Body of pancreas (tissue), 4 donors: Measurements from ENCODE around the gene ANKRD33B. TPM values are rescaled to one million over a fixed set of nuclear protein-coding genes. Genes with fewer than 3 reads are reported as not detected.

Experiments
- ATAC-seq: fragments of 150-250 bp; one replicate; pipeline ENCODE4 v1.9.1; 2016
- DNase-seq, 4 donors: peaks; one replicate each; pipeline ENCODE4 v3.0.0-alpha.2; 2019
- H3K27ac ChIP-seq, 4 donors: fragments of 200-600 bp; sonication (generic); 1 replicate in 3 of 4; 2 replicates in 1 of 4; pipeline versions ENCODE4 v1.5.1 to v1.6.1; 2016 to 2019; ENCODE audit warnings: mild to moderate bottlenecking in 1 of 4, mixed read lengths in 1 of 4, moderate library complexity in 1 of 4
- H3K27me3 ChIP-seq, 2 donors: fragments of 200-600 bp; sonication (generic); one replicate each; pipeline ENCODE4 v1.6.0; 2016; ENCODE audit warnings: mild to moderate bottlenecking in 1 of 2
- H3K36me3 ChIP-seq, 2 donors: fragments of 200-600 bp; sonication (generic); replicated peaks in 1 of 2; 2 replicates each; pipeline ENCODE4 v1.5.1; 2016; ENCODE audit warnings: low read depth in 2 of 2; ENCODE audit not compliant: insufficient read depth in 1 of 2
- H3K4me1 ChIP-seq: fragments of 200-600 bp; sonication (generic); one replicate; pipeline ENCODE4 v1.6.0; 2016
- H3K4me3 ChIP-seq, 2 donors: fragments of 200-600 bp; sonication (generic); 1 replicate in 1 of 2; 2 replicates in 1 of 2; pipeline ENCODE4 v1.5.1; 2016 to 2019
- H3K9me3 ChIP-seq, 3 donors: fragments of 200-600 bp; sonication (generic); 1 replicate in 2 of 3; 2 replicates in 1 of 3; pipeline ENCODE4 v1.5.1; 2016
- POLR2A ChIP-seq, 3 donors: fragments of 450-650 bp; IDR thresholded peaks; one replicate each; pipeline ENCODE4 v1.6.1; 2016; ENCODE audit warnings: antibody characterized with exemption in 3 of 3, mild to moderate bottlenecking in 2 of 3
- WGBS, 2 donors: methylation state at CpG; one replicate each; pipeline ENCODE4 v1.1.5; 2017; 5-methylcytosine and 5-hydroxymethylcytosine counted together
- intact Hi-C: fragments of 100-400 bp; cut with DNase I; formaldehyde crosslinking; loops from one replicate; pipeline ENCODE4 v1.15.1; 2023
- total RNA-seq, 2 donors: library from RNA; depleted of rRNA; stranded (reverse); fragments of >200 nt; gene quantifications; one replicate each; pipeline ENCODE4 v1.1.0, GENCODE V29; 2016
- TF ChIP-seq, protein P1 (sequence below), 7 experiments: fragments of 450-650 bp in 4 of 7; fragments of 200-600 bp in 3 of 7; sonication (generic) in 3 of 7; IDR thresholded peaks; one replicate each; pipeline ENCODE4 v1.5.1; 2016 to 2019; ENCODE audit warnings: antibody characterized with exemption in 7 of 7

Gene ANKRD33B
- total RNA-seq, 2 donors from 2014 or later: 2.3 to 3.9 TPM

DNA sequence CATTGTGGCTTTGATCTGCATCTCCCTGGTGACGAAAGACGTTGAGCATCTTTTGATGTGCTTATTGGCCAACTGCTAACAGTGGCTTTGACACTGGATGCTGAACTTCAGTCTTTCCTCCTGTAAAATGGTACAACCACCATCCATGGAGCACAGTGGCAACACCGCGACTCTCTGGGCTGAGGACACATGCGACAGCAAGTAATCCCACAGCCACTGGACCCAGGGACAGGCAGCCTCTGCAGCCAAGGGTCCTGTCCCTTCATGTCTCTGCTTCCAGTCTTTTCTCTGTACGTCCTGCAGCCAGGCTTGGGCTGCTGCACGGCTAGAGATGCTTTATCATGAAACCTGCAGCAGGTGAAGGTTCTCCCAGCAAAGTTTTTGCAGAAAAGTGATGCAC is 113.7 kb downstream of the ANKRD33B start:
- Histone ChIP-seq H3K9me3 (no peaks in the 10 kb centered on the region), H3K4me3 (no peak overlapping the region), H3K27me3 (no peaks in the 10 kb centered on the region), H3K36me3 (peaks cover 21 to 38% of the 10 kb centered on the region in 2 donors), H3K4me1 (no peaks in the 10 kb centered on the region), H3K27ac (no peak overlapping the region)
- TF ChIP-seq, protein P1, sequence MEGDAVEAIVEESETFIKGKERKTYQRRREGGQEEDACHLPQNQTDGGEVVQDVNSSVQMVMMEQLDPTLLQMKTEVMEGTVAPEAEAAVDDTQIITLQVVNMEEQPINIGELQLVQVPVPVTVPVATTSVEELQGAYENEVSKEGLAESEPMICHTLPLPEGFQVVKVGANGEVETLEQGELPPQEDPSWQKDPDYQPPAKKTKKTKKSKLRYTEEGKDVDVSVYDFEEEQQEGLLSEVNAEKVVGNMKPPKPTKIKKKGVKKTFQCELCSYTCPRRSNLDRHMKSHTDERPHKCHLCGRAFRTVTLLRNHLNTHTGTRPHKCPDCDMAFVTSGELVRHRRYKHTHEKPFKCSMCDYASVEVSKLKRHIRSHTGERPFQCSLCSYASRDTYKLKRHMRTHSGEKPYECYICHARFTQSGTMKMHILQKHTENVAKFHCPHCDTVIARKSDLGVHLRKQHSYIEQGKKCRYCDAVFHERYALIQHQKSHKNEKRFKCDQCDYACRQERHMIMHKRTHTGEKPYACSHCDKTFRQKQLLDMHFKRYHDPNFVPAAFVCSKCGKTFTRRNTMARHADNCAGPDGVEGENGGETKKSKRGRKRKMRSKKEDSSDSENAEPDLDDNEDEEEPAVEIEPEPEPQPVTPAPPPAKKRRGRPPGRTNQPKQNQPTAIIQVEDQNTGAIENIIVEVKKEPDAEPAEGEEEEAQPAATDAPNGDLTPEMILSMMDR (IDR thresholded peaks at IDR 0.05): no peak
- TF ChIP-seq POLR2A (IDR thresholded peaks at IDR 0.05): no peak
- ATAC-seq: no peak
- no peak for DNase-seq
- 89 to 98% methylated on average over 7 of the region's 7 CpGs for WGBS, 2 donors
- intact Hi-C loops: no loop called here

DNA sequence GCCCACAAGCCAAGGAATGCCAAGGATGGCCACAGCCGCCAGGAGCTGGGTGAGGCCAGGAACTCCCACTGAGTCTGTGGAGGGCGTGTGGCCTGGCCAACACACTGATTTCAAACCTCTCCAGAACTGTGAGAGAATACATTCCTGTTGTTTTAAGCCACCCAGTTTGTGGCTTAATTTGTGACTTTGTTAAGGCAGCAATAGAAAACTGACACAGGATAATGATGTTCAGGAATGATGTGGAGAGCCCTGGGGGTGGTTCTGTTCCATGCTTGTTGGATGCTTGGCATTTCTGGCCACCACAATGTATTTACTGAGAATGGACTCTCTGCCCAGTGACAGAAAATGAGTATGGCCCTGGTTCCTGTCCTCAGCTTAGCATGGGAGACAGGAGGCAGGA is 114.4 kb downstream of the ANKRD33B start:
- H3K4me1 ChIP-seq: no peaks in the 10 kb centered on the region
- no peak overlapping the region for H3K27ac ChIP-seq
- H3K36me3 ChIP-seq: peaks cover 29 to 42% of the 10 kb centered on the region in 2 donors
- TF ChIP-seq, protein P1 (IDR thresholded peaks at IDR 0.05): no peak
- TF ChIP-seq POLR2A (IDR thresholded peaks at IDR 0.05): no peak
- ATAC-seq (no peak), DNase-seq (no peak)
- H3K4me3 ChIP-seq: no peak overlapping the region
- no peaks in the 10 kb centered on the region for H3K9me3 ChIP-seq
- WGBS, 2 donors: 98 to 100% methylated on average over 1 to 2 of the region's 2 CpGs
- intact Hi-C loops: no loop called here
- no peaks in the 10 kb centered on the region for H3K27me3 ChIP-seq

DNA sequence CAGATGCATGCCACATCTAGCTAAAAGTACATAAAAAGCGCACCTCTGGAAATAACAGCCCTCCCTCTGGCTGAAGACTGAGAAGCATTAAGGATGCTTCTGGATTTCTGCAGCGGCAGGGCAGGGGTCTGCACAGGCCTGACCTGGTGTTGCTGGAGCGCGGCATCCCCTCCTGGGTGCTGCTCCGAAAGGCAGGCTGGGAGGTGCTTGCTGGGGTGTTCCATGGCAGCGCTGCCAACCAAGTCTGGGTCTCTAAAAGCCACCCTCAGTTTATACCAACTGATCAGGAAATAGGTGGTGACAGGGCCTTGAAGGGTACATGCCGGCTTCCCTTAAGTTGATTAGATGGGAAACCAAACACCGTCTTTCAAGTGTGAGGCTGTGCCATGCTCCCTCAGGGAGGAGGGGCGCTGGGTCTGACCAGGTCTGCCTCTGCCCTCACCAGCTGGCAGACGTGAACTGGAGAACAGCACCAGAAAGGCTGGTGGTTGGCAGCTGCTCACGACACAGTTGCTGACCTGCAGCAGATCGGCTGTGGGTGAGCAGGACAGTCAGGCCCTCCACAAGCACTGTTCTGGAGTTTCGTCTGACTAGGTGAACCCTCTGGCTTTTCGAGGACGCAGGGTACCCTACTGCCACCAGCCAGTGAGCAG is 115.6 kb downstream of the ANKRD33B start:
- Histone ChIP-seq H3K4me3 (no peak overlapping the region), H3K27ac (no peak overlapping the region), H3K27me3 (no peaks in the 10 kb centered on the region), H3K36me3 (peaks cover 31 to 42% of the 10 kb centered on the region in 2 donors), H3K9me3 (no peaks in the 10 kb centered on the region), H3K4me1 (no peaks in the 10 kb centered on the region)
- no peak for ATAC-seq
- TF ChIP-seq, protein P1 (IDR thresholded peaks at IDR 0.05): no peak
- no peak for TF ChIP-seq POLR2A (IDR thresholded peaks at IDR 0.05)
- 90 to 94% methylated on average over 5 to 15 of the region's 15 CpGs for WGBS, 2 donors
- DNase-seq: no peak
- intact Hi-C loops: no loop called here

DNA sequence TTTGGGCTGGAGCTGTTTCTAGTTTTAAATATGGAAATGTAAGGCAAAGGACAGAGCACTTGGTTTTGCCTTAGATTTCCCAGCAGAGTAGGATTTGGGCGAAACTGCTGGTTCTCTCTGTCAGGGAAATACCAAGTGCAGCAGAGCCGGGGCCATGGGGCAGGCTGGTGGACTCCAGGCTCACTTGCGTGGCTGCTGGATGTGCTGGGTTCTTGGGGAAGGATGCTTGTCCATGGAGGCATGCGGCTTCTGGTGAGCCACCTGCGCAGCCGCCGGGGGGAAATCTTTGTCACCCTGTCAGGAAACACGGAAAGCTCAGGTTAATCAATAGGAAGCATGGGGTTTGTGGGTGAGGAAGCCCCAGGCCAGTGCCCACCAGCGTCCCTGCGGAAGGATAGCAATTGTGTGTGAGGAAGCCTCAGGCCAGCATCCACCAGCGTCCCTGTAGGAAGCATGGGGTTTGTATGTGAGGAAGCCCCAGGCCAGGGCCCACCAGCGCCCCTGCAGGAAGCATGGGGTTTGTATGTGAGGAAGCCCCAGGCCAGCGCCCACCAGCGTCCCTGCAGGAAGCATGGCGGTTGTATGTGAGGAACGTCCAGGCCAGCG is 117.1 kb downstream of the ANKRD33B start:
- ATAC-seq: no peak
- Histone ChIP-seq H3K27ac (no peak overlapping the region), H3K9me3 (no peaks in the 10 kb centered on the region), H3K4me1 (no peaks in the 10 kb centered on the region), H3K4me3 (no peak overlapping the region), H3K36me3 (peaks cover 31 to 42% of the 10 kb centered on the region in 2 donors), H3K27me3 (no peaks in the 10 kb centered on the region)
- no peak for TF ChIP-seq POLR2A (IDR thresholded peaks at IDR 0.05)
- TF ChIP-seq, protein P1 (IDR thresholded peaks at IDR 0.05): no peak
- intact Hi-C loops: no loop called here
- no peak for DNase-seq
- 88 to 90% methylated on average over 17 of the region's 17 CpGs for WGBS, 2 donors
